H1 (cell line): Measurements from ENCODE around the gene CAPN1. TPM values are rescaled to one million over a fixed set of nuclear protein-coding genes. Genes with fewer than 3 reads are reported as not detected.

ENCODE experiments used
- CHD7 ChIP-seq: fragments of 300-600 bp; sonication (generic); IDR thresholded peaks from 2 replicates; pipeline ENCODE4 v1.7.1; 2012; ENCODE audit warnings: low read length, moderate library complexity, mild to moderate bottlenecking, inconsistent platforms; ENCODE audit not compliant: insufficient replicate concordance
- E2F6 ChIP-seq: IDR thresholded peaks from 2 replicates; pipeline ENCODE4 v1.6.1; 2012; ENCODE audit warnings: inconsistent platforms
- POLR2AphosphoS5 ChIP-seq: IDR thresholded peaks from 2 replicates; pipeline ENCODE4 v1.6.1; 2011; ENCODE audit warnings: low read depth, low read length
- RBBP5 ChIP-seq: IDR thresholded peaks from 2 replicates; pipeline ENCODE4 v1.7.1; 2012; ENCODE audit warnings: low read depth, mild to moderate bottlenecking, inconsistent platforms, low read length, moderate library complexity, borderline replicate concordance
- TEAD4 ChIP-seq: IDR thresholded peaks from 2 replicates; pipeline ENCODE4 v1.6.1; 2012; ENCODE audit warnings: low read depth, low read length, inconsistent platforms, mixed read lengths
- polyA plus RNA-seq, 7 experiments: library from polyadenylated mRNA; depleted of rRNA in 3 of 7; stranded (reverse) in 5 of 7; unstranded in 2 of 7; fragments of >200 nt in 5 of 7; fragments of 200-250 nt in 2 of 7; gene quantifications; 1 replicate in 5 of 7; 2 replicates in 1 of 7; 4 replicates in 1 of 7; pipeline versions ENCODE4 v1.2.1 to v1.2.3, GENCODE V29; 2011 to 2013; ENCODE audit warnings: missing spikeins in 2 of 7, mixed read lengths in 2 of 7
- total RNA-seq: library from RNA; stranded (reverse); fragmentation: NEBNext Ultra II Directional; extraction: Animal tissue kit (Norgen Biotek cat#: 25700); gene quantifications from 2 replicates; pipeline ENCODE4 v1.2.1, GENCODE V29; 2021

CAPN1 gene
- total and polyA plus RNA-seq, 2 of the 8 experiments (the other 6 are each of a cell fraction or from before 2014, with no cell fraction given) = 194 to 233 TPM

- TF ChIP-seq CHD7 (no peak), E2F6 (peak; percentile 72; the same call in 1 of the 2 replicates), POLR2AphosphoS5 (no peak), RBBP5 (no peak), TEAD4 (no peak)
These were observed 16.1 kb upstream of the CAPN1 start (continued) for GRCh38 chr11:65165410-65166317.
